Measurements from ENCODE around the gene OTUD7B. TPM values are rescaled to one million over a fixed set of nuclear protein-coding genes. Genes with fewer than 3 reads are reported as not detected.

The OTUD7B gene
- total RNA-seq, 1 experiment from 2014 or later: 23.5 TPM

GRCh38 chr1:150015651-150016131 lies 5.2 kb upstream of the OTUD7B start:
- Histone ChIP-seq H4K5ac (ENCODE audit: insufficient read length, low read depth, low read length) (no peak overlapping the region), H4K8ac (replicated peaks; ENCODE audit: insufficient read length, low read depth, low read length) (no peak overlapping the region), H3K79me2 (ENCODE audit: insufficient read depth, low read length) (no peaks in the 10 kb centered on the region), H3K14ac (ENCODE audit: insufficient read depth, low read length) (no peak overlapping the region), H3K56ac (ENCODE audit: insufficient read length, low read depth, low read length) (no peak overlapping the region), H3K23me2 (ENCODE audit: insufficient read length, low read depth, low read length, poor library complexity, severe bottlenecking) (peaks cover 2% of the 10 kb centered on the region), H3K23ac (ENCODE audit: insufficient read length, low read depth, low read length) (no peak overlapping the region), H3K79me1 (ENCODE audit: insufficient read depth, low read depth, low read length, poor library complexity, severe bottlenecking) (no peaks in the 10 kb centered on the region), H2BK120ac (ENCODE audit: low read depth, low read length, poor library complexity, severe bottlenecking) (no peak overlapping the region), H3K18ac (ENCODE audit: insufficient read length, low read depth, low read length) (no peak overlapping the region), H3K4ac (ENCODE audit: low read depth, low read length) (no peak overlapping the region), H3K27me3 (ENCODE audit: insufficient read depth, low read length) (no peaks in the 10 kb centered on the region), H4K20me1 (ENCODE audit: control insufficient read depth, insufficient read depth, insufficient read length) (no peaks in the 10 kb centered on the region), H3K4me1 (ENCODE audit: insufficient read depth, low read length) (no peaks in the 10 kb centered on the region), H2BK20ac (ENCODE audit: low read depth, low read length, poor library complexity, severe bottlenecking) (no peak overlapping the region), H4K91ac (ENCODE audit: insufficient read length, low read depth, low read length) (no peak overlapping the region), H2BK15ac (ENCODE audit: low read depth, low read length) (no peak overlapping the region), H2BK5ac (ENCODE audit: insufficient read length, low read length) (no peak overlapping the region), H3K27ac (ENCODE audit: insufficient read length, low read depth, low read length) (no peak overlapping the region), H2AK5ac (ENCODE audit: insufficient read length, low read length) (no peak overlapping the region), H3T11ph (ENCODE audit: low read length) (no peak overlapping the region), H3K9me3 (ENCODE audit: control insufficient read depth, low read depth, low read length) (no peaks in the 10 kb centered on the region), H3K9ac (ENCODE audit: extremely low read depth, insufficient read length, low read length) (no peak overlapping the region), H3K4me2 (ENCODE audit: insufficient read depth, insufficient read length, low read length) (no peak overlapping the region), H2AFZ (ENCODE audit: low read length) (no peak overlapping the region), H2BK12ac (ENCODE audit: insufficient read length, low read depth, low read length) (no peak overlapping the region)
- peaks cover 12 to 13% of the 10 kb centered on the region in 2 experiments for H3K4me1 Mint-ChIP-seq
- H3K4me3 Mint-ChIP-seq: no peak overlapping the region
- H3K9me3 Mint-ChIP-seq: no peaks in the 10 kb centered on the region
- no peak for DNase-seq
- H3K27me3 Mint-ChIP-seq (ENCODE audit: low read depth): no peaks in the 10 kb centered on the region; the same call in none of the 2 replicates
- TF ChIP-seq, protein P1, sequence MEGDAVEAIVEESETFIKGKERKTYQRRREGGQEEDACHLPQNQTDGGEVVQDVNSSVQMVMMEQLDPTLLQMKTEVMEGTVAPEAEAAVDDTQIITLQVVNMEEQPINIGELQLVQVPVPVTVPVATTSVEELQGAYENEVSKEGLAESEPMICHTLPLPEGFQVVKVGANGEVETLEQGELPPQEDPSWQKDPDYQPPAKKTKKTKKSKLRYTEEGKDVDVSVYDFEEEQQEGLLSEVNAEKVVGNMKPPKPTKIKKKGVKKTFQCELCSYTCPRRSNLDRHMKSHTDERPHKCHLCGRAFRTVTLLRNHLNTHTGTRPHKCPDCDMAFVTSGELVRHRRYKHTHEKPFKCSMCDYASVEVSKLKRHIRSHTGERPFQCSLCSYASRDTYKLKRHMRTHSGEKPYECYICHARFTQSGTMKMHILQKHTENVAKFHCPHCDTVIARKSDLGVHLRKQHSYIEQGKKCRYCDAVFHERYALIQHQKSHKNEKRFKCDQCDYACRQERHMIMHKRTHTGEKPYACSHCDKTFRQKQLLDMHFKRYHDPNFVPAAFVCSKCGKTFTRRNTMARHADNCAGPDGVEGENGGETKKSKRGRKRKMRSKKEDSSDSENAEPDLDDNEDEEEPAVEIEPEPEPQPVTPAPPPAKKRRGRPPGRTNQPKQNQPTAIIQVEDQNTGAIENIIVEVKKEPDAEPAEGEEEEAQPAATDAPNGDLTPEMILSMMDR (conservative IDR thresholded peaks at IDR 0.05): no peak
- 0 out of 7 replicates have a peak overlapping the region, but pooled peaks of 1 of the 3 experiments have one; percentile 2 for H3K27ac Mint-ChIP-seq
- no peaks in the 10 kb centered on the region for H3K36me3 Mint-ChIP-seq (ENCODE audit: insufficient read depth in 1 of 3, low read depth in 3 of 3)
- no CpG with 5 or more reads among the region's 4 CpGs for whole genome bisulfite sequencing (ENCODE audit: extremely low coverage, insufficient read length, low lambda C conversion rate)
